ENCODE data around the gene NR3C2.

NR3C2 gene

DNA sequence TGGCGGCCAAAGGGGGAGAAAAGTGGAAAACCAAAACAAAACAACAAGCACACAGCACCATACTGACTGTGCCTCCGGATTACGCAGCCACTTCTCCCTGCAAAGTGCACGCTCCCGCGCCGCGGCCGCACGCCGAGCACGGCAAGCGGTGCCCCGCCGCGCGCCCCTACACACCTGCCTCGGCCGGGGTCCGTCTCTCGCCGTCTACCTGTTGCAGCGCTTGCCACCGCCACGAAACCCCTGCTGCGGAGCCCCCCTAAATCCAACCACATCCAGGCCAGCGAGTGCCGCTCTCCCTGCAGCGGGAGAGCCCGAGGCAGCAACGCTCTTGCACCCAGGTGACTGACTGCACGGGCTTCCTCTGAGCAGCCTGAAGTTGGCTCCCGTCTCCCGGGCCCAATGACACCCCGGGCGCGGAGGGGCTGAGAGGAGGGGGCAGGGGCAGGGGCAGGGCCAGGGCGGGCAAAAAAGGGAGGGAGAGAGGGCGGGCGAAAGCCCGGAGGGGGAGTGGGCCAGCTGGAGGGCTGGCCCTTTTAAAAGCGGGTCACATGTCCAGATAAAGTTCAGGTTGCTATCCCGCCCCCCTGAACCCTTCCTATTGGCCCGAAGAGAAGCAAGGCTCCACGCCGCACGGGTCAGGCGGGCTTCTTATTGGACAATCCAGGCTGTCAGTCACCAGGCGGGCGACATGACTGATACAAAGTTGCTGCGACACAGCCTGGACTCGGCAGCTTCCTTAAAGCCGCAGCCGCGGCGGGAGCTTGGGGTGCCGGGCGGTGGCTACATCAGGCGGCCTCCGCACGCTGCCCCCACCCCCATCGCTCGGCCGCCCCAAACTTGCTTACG lies at the start of gene NR3C2:
Gene NR3C2 (minus strand): TSS at position 429 of the 846 bp plus-strand sequence.
- peaks cover 33% of the 10 kb centered on the region for H3K4me1 Mint-ChIP-seq
- ATAC-seq = peak; percentile 93
- H3K4me3 Mint-ChIP-seq = peak within 1 kb of the TSS; percentile 97
- peak; percentile 89 to 95 for DNase-seq (ENCODE audit: low spot score in 2 of 2)
- H3K27ac Mint-ChIP-seq = peak within 1 kb of the TSS; percentile 94
- H3K9me3 Mint-ChIP-seq = no peaks in the 10 kb centered on the region
- peaks cover 27% of the 10 kb centered on the region for H3K36me3 Mint-ChIP-seq

DNA sequence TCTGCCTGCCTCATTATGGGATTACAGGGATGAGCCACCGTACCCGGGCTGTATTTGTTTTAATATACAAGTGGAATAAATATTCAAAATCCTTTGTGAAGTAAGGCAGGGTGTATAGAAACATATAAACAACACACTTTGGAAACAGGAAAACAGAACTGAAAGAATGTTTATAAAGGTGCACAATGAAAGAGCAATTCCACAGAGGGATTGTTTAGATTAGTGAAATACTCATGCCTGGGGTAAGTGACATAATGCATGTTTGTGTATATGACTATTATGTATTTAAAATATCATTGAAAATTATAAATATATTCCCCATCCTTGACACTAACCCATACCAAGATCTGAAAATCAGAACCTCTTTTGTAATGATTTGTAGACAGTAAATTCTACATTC lies 45.0 kb upstream of the NR3C2 start:
- H3K9me3 Mint-ChIP-seq = peaks cover 7% of the 10 kb centered on the region
- no peaks in the 10 kb centered on the region for H3K36me3 Mint-ChIP-seq
- H3K4me3 Mint-ChIP-seq = no peak overlapping the region
- no peak overlapping the region for H3K27ac Mint-ChIP-seq
- DNase-seq (ENCODE audit: low spot score in 2 of 2) (no peak), ATAC-seq (no peak)
- H3K4me1 Mint-ChIP-seq = no peaks in the 10 kb centered on the region

DNA sequence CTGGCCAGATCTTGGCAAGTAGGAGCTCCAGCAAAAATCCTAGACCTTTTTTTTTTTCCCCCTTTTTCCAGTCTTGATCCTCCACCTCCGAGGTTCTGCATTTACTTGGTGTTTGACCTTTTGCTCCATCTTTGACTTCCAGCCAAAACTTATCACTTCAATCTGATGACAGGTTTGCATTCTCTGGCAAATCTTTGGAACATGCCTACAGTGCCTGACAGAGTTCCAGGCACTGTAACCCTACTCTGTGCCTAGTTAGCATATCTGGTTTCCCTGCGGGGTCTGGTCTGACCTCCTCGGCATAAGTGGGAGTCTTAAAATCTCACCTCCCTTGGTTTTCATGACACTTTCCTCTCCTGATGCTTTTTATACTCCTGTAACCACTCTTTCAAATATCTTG lies 39.4 kb upstream of the NR3C2 start:
- Mint-ChIP-seq H3K9me3 (peaks cover 7% of the 10 kb centered on the region), H3K4me1 (no peaks in the 10 kb centered on the region), H3K36me3 (no peaks in the 10 kb centered on the region), H3K27ac (no peak overlapping the region), H3K4me3 (no peak overlapping the region)
- ATAC-seq = no peak
- DNase-seq (ENCODE audit: low spot score in 2 of 2) = no peak

DNA sequence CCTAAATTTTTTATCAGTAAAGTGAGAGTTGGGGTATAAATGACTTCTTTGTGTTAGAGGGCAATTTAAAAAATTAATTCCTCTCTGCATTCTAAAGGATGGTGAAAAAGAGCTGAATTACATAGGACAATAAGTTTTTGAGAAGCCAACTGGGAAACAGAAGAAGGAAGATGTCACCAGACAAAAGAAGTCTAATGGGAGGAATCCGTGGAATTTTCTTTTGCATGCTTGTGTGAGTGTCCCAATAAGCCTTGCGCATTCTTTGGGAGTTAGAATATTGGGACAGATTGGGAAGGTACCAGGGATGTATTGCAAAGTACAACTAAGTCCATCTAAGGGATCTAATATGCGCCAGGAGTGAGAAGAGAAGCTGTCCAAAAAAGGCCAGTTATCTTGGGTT lies 35.1 kb upstream of the NR3C2 start:
- DNase-seq (ENCODE audit: low spot score in 2 of 2) = no peak
- H3K9me3 Mint-ChIP-seq = no peaks in the 10 kb centered on the region
- H3K4me1 Mint-ChIP-seq = no peaks in the 10 kb centered on the region
- H3K4me3 Mint-ChIP-seq = no peak overlapping the region
- H3K27ac Mint-ChIP-seq = no peak overlapping the region
- no peaks in the 10 kb centered on the region for H3K36me3 Mint-ChIP-seq
- no peak for ATAC-seq

DNA sequence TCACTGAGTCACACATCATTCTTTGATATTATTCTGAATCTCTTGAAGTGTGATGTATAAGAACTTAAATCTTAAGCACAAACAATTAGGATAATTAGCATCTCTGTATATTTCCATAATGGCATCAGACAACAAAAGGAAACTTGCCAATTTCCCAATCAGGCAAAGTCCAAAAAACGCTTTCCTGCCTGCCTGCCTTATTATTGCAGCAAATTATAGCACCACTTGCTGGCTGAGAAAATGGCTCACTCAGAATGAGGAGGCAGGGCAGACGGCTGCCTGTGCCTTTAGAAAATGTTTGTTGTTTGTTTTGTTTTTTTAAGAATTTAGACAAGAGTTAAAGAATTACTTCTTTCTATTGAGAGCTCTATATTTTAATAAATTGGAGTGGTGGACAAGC lies 27.7 kb upstream of the NR3C2 start:
- no peaks in the 10 kb centered on the region for H3K4me1 Mint-ChIP-seq
- no peaks in the 10 kb centered on the region for H3K36me3 Mint-ChIP-seq
- no peak overlapping the region for H3K27ac Mint-ChIP-seq
- H3K9me3 Mint-ChIP-seq = no peaks in the 10 kb centered on the region
- DNase-seq (ENCODE audit: low spot score in 2 of 2) (no peak), ATAC-seq (no peak)
- no peak overlapping the region for H3K4me3 Mint-ChIP-seq

- Mint-ChIP-seq H3K4me3 (no peak overlapping the region), H3K27ac (no peak overlapping the region), H3K9me3 (no peaks in the 10 kb centered on the region), H3K36me3 (no peaks in the 10 kb centered on the region), H3K4me1 (no peaks in the 10 kb centered on the region)
- DNase-seq (ENCODE audit: low spot score in 2 of 2) = no peak
- ATAC-seq = no peak
These were observed 12.6 kb upstream of the NR3C2 start for GRCh38 chr4:148454835-148455234.

DNA sequence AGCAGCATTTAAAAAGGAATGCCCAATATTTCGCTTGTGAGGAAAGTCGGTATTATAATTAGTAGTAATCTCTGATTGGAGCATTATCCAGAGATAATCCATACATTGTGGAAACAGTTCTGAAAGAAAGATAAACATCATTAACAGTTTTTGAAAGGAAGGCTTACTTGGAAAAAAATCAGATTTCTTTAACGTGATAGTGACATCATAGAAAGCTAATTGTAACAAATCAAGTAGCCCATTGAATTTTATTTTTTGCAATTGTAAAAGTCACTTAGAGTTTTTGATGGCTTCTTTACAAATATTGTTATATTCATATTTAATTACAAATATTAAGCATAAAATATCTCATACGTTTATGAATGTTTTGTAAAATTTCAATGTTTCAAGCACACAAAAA lies 11.6 kb upstream of the NR3C2 start:
- no peaks in the 10 kb centered on the region for H3K4me1 Mint-ChIP-seq
- no peaks in the 10 kb centered on the region for H3K9me3 Mint-ChIP-seq
- H3K27ac Mint-ChIP-seq = no peak overlapping the region
- no peak for DNase-seq (ENCODE audit: low spot score in 2 of 2)
- no peak overlapping the region for H3K4me3 Mint-ChIP-seq
- no peak for ATAC-seq
- H3K36me3 Mint-ChIP-seq = no peaks in the 10 kb centered on the region

DNA sequence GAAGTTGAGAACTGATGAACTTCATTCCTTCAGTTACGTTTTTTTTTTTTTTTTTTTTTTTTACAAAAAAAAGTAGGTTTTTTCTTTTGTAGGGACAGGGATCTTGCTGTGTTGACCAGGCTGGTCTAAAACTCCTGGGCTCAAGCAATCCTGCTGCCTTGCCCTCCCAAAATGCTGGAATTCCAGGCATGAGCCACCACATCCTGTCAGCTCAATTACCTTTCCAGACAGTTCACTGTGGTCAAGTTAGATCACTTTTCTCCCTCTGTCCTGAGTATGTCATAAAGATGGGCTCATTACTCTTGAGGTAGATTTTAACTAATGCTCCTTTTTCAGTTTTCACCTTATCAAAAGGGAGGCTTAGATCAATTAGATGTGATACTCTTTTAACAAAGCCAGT lies 10.8 kb upstream of the NR3C2 start:
- H3K4me1 Mint-ChIP-seq = no peaks in the 10 kb centered on the region
- no peaks in the 10 kb centered on the region for H3K36me3 Mint-ChIP-seq
- no peak for DNase-seq (ENCODE audit: low spot score in 2 of 2)
- no peak overlapping the region for H3K27ac Mint-ChIP-seq
- ATAC-seq = no peak
- no peak overlapping the region for H3K4me3 Mint-ChIP-seq
- H3K9me3 Mint-ChIP-seq = no peaks in the 10 kb centered on the region

- no peaks in the 10 kb centered on the region for H3K9me3 Mint-ChIP-seq
- ATAC-seq (no peak), DNase-seq (ENCODE audit: low spot score in 2 of 2) (no peak)
- H3K4me1 Mint-ChIP-seq = peaks cover 9% of the 10 kb centered on the region
- peaks cover 10% of the 10 kb centered on the region for H3K36me3 Mint-ChIP-seq
- H3K27ac Mint-ChIP-seq = no peak overlapping the region
- H3K4me3 Mint-ChIP-seq = no peak overlapping the region
These were observed 7.7 kb upstream of the NR3C2 start for GRCh38 chr4:148449921-148450320.

GRCh38 chr4:148448141-148448540 lies 5.9 kb upstream of the NR3C2 start:
- DNase-seq (ENCODE audit: low spot score in 2 of 2) (no peak), ATAC-seq (no peak)
- Mint-ChIP-seq H3K4me1 (peaks cover 9% of the 10 kb centered on the region), H3K9me3 (no peaks in the 10 kb centered on the region), H3K4me3 (no peak overlapping the region), H3K36me3 (peaks cover 14% of the 10 kb centered on the region), H3K27ac (no peak overlapping the region)

- H3K4me1 Mint-ChIP-seq = peaks cover 9% of the 10 kb centered on the region
- ATAC-seq = no peak
- no peak overlapping the region for H3K4me3 Mint-ChIP-seq
- H3K9me3 Mint-ChIP-seq = no peaks in the 10 kb centered on the region
- no peak overlapping the region for H3K27ac Mint-ChIP-seq
- DNase-seq (ENCODE audit: low spot score in 2 of 2) = no peak
- H3K36me3 Mint-ChIP-seq = peaks cover 18% of the 10 kb centered on the region
These were observed 5.5 kb upstream of the NR3C2 start for GRCh38 chr4:148447681-148448080.

DNA sequence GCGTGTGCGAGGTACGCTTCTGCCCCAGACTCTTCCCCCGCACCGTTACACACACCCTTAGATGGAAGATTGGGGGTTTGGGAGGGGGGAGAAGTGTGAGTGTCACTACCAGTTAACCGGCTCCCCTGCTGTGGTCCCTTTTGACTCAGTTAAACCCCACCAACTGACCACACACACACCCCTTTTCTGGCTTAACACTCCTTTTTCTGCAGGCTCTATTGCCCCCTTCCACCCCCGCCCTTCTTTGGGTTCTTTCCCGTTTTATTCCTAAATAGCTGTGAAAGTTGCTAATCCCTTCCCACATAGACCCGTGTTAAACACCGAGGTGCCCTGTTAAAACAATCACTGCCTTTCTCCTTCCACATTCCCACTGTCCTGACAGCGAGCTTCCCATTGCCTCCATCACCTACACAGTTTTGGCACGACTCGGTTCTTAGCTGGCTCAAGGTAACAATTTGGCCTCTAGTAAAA lies 3.7 kb upstream of the NR3C2 start:
- H3K4me1 Mint-ChIP-seq = peaks cover 16% of the 10 kb centered on the region
- H3K9me3 Mint-ChIP-seq = no peaks in the 10 kb centered on the region
- H3K4me3 Mint-ChIP-seq = peak overlapping the region; percentile 70
- H3K27ac Mint-ChIP-seq = peak overlapping the region; percentile 89
- ATAC-seq (peak; percentile 4), DNase-seq (ENCODE audit: low spot score in 2 of 2) (no peak)
- peaks cover 27% of the 10 kb centered on the region for H3K36me3 Mint-ChIP-seq

DNA sequence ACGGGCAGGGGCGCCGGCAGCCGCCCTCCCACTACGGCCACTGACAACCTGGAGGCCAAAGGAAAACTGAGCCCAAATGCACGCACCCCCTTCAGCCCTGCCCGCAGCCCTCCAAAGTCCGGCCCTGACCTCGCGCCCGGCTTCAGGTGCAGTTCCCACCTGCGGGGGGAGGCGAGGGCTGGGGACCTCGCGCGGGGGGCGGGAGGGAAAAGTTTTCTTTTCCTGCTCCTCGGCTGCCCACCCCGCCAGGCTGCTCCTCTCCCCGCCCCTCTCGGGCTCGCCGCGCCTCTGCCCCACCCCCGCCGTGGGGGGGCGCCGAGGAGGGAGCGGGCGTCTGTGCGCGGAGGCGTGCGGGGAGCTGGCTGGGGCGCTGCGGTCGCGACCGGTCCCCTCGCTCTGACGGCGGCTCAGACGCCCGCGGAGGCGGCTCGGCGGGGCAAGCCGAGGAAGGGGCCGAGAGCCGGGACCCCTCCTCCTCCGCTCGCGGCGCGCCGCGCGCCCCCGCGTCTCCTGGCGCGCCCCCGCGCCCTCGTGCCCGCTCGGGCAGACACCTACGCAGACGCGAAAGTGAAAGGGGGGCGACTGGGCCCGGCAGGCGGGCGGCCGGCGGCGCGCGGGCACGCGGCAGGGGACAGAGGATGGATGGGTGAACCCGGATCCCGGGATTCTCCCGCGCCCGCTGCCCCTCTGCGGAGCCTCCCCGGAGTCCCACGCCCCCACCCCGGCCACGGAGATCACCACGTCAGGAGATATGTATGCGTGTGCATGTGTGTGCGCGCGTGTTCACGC lies 3.1 kb upstream of the NR3C2 start:
- peak; percentile 5 for ATAC-seq
- Mint-ChIP-seq H3K4me3 (peak overlapping the region; percentile 70), H3K36me3 (peaks cover 27% of the 10 kb centered on the region), H3K27ac (peak overlapping the region; percentile 89), H3K4me1 (peaks cover 18% of the 10 kb centered on the region), H3K9me3 (no peaks in the 10 kb centered on the region)
- peak; percentile 49 to 75 for DNase-seq (ENCODE audit: low spot score in 2 of 2)

GRCh38 chr4:148444296-148445070 lies 2.3 kb upstream of the NR3C2 start:
- peak; percentile 27 to 68 for DNase-seq (ENCODE audit: low spot score in 2 of 2)

More at GRCh38 chr4:148444296-148445070, 2.3 kb upstream of the NR3C2 start:
- peak overlapping the region; percentile 94 for H3K27ac Mint-ChIP-seq
- no peak for ATAC-seq
- H3K36me3 Mint-ChIP-seq = peaks cover 27% of the 10 kb centered on the region
- no peaks in the 10 kb centered on the region for H3K9me3 Mint-ChIP-seq
- H3K4me3 Mint-ChIP-seq = peak overlapping the region; percentile 97
- peaks cover 22% of the 10 kb centered on the region for H3K4me1 Mint-ChIP-seq

All from stimulated activated effector memory CD8-positive, alpha-beta T cell treated with anti-CD3 and anti-CD28 coated beads, Interleukin-12 subunit alpha, Interleukin-12 subunit beta, amount 100 ng/mL, for 72 hours (primary cell).